NCI-H146 (cell line): Measurements from ENCODE around the gene CAMTA1.

Source experiments
- DNase-seq: peaks from one replicate; lab custom pipeline; 2025; lab: John Stamatoyannopoulos, UW

The CAMTA1 gene

DNA sequence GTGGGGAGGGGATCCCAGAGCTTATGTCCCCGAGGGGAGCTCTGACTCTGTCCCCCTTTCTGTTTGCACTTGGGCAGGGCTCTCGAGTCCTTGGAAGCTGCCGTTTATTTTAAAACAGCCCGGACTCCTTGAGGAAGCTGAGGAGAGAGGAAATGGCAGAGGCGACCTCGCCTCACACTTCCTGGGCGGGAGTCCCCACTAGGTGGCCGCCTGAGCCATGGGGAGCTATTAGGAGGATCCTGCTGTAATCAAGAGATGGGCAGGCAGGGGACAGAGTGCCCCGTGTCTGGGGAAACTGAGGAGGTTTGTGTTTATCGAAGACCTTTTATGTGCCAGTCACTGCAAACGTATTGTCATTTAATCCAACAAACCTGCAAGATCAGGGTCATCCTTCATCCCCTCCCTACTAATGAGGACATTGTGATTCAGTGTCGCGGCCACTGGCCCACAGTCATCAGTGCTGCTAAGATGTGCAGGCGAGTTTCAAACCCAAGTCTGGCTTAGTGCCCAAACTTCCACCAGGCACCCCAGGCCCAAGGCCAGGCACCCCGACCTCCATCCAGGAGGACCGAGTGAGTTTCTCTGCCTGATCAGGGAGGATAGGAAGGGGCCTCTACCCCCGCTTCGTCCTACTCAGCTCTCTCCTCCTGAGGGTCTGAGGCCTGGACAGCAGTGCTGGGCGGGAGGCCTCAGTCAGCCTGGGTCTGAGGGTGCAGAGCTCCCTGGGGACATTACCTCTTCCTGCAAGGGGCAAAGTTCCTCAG is 669.0 kb downstream of the CAMTA1 start:
- no peak for DNase-seq

DNA sequence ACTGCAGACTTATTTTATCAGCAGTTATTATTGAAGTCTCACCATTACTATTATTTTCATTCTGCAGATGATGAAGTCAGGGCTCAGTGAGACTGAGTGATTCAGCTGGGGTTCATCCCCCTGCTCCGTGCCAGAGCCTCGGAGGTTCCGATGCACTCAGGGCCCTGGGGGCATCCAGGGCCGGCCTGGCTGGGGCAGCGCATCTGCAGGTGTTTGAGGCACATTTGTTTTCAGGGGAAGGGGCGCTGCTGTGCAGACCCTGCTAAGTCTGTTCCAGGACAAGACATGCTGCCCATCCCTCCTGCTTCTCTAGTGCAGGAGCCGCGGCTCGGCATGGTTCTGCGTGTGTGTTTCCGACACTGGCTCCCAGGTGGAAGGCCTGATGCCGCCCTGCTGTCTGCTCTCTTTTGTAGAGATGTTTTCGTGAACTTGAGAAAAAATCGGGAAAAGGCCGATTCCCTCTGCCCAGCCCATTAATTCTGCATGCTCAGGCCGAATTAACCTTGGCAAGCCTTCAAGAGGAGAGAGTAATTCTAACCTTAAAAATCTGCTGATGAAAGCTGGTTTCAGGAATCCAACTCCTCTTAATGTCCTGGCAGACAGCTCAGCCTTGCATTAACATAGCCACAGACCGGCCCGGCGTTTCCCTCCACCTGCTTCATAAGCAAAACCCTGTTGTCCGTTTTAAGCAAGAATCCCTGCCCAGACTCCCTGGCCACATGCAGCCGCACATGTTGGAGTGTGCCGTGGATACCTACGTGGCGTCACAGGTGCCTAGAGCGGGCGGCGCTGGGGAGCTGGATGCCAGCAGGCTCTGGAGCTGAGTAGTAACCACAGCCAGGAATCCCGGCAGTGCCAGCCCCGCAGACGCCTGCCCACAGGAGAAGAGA is 669.9 kb downstream of the CAMTA1 start:
- no peak for DNase-seq

DNA sequence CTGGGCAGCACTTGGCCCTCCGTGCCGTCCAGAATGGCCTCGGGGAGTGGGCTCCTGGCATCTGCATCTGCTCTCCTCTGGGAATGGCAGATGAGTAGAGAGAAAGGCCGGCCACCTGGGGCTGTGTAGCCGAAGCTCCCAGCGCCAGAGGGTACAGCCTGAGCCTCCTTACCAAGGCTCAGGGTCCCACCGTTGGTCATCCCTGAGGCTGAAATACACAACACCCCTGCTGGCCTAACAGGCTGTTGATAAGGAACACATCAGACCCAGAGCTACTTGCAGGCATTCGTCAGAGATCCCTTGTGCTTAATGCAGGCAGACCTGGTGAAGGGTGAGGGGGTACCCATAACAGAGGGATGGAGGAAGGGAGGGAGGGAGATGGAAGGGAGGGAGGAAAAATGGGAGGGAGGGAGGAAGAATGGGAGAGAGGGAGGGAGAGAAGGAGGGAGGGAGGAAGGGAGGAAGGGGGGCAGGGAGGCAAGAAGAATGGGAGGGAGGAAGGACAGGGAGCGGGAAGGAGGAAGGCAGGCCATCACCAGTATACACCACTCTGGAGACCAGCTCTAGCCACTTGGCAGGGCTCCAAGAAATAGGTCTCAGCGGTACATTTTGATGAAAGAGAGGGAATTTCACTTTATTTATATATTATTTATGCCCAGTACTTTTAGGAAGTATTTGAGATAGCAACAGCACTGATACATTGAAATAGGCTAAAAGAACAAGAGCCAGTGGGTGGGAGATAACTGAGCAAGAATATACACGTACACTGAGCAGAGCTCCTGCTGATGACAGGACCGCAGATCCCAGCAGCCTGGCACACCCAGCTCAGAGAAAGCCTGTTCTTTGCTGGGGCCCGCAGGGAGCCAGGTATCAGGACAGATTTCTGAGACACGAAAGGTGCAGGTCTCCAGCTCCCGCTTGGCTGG is 670.8 kb downstream of the CAMTA1 start:
- DNase-seq = peak; percentile 14

- DNase-seq = peak; percentile 72
Measured at GRCh38 chr1:7456722-7457082, 671.4 kb downstream of the CAMTA1 start.

GRCh38 chr1:7457811-7458210 is 672.6 kb downstream of the CAMTA1 start:
- no peak for DNase-seq

DNA sequence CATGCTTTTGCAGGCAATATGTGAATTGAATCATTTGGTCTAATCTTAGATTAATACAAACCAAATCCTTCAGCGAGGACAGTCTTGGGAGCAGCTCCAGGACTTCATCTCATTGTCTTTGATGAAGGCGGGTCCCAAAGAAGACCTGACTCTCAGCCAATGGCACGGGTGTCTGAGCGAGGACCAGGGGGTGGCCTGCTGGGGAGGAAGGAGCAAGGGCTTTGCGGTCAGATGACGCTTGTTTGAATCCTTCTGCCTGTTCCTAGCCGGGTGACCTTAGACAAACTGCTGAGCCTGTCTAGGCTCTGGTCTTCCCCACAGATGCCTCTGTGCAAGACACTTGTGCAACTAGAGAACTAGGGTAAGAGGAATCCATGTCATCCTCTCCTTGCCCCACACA is 673.7 kb downstream of the CAMTA1 start:
- DNase-seq = no peak

GRCh38 chr1:7459914-7460313 is 674.7 kb downstream of the CAMTA1 start:
- DNase-seq = no peak

DNA sequence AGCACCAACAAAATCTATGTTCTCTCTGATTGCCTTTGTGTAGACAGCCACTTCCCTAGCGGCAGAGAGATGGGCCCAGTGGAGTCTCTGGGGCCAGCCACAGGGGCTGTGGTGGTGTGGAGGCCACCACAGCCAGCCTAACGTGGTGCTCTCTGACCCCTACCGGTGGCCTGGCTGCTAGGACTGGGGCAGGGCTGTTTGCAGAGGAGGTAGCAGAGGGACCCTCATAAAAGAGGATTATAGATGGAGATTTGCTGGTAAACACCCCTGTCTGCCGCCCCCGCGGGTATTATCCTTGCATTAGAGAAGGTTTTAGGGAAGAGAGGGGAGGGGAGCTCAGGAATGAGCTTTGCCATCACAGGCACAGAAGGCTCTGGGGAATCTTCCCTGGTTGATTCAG is 675.6 kb downstream of the CAMTA1 start:
- peak; percentile 2 for DNase-seq

DNA sequence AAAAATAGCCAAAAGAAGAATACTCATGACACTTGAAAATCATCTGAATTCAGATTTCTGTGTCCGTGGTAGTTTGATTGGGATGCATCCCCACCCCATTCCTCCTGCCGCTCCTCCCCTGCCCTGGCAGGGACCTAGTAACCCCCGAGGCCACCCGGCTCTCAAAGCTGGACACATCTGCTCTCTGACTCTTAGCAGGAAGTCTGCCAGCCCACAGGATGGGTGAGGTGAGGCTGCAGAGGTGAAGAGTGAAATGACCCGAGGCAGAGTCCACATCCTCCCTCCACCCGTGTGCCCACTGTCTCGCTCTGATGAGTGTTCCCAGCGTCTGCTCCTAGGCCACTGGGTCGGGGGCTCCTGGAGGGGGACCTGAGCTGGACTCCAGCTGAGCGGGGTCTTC is 677.4 kb downstream of the CAMTA1 start:
- no peak for DNase-seq

DNA sequence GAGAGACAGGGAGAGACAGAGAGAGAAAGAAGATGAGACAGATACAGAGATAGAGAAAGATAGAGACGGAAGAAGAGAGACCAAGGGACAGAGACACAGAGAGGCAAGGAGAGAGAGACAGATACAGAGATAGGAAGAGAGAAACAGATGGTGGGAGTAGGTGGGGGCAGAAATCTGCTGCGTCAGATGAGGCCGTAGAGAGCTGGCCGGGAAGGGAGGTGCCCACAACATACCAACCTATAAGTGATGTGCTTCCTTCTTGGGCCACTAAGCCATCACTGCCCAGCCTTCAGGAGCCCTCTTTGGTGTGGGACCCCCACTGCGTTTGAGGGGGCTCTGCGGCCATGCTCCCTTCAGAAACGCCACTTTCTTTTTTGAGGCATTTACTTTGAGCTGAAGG is 678.3 kb downstream of the CAMTA1 start:
- no peak for DNase-seq

- no peak for DNase-seq
Measured at GRCh38 chr1:7464736-7465135, 679.5 kb downstream of the CAMTA1 start.

GRCh38 chr1:7467476-7468175 is 682.4 kb downstream of the CAMTA1 start:
- no peak for DNase-seq

- DNase-seq = no peak
Measured at GRCh38 chr1:7468248-7468647, 683.0 kb downstream of the CAMTA1 start.

- peak; percentile 31 for DNase-seq
Measured at GRCh38 chr1:7469255-7469938, 684.1 kb downstream of the CAMTA1 start.

GRCh38 chr1:7470904-7471638 is 685.8 kb downstream of the CAMTA1 start:
- DNase-seq = no peak

DNA sequence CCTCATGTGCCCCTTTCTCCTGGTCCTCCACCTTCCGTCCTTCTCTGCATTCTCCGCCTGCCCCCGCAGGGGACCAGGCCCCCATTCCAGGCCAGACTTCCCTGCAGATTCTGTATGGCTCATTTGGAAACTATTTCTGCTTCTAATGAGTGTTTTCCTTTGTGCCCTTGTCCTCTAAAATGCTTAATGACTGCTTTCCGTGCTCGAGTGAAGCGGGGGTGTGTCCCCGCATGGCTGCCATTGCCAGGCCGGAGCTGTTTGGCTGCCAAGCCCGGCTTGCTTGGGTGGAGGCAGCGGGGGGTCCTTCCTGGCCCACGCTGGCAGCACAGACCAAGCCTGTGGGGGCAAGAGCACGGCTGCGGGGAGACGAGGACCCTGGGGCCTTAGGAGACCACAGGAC is 686.6 kb downstream of the CAMTA1 start:
- no peak for DNase-seq

GRCh38 chr1:7473223-7474142 is 688.2 kb downstream of the CAMTA1 start:
- DNase-seq = no peak

GRCh38 chr1:7474143-7474490 is 688.9 kb downstream of the CAMTA1 start:
- DNase-seq = no peak

- no peak for DNase-seq
Measured at GRCh38 chr1:7474786-7475502, 689.7 kb downstream of the CAMTA1 start.
